Bone marrow (tissue), 2 donors: Measurements from ENCODE around the gene TULP3.
A peak's percentile ranks its signal among the peaks of the same experiment; 100 is the strongest.

ENCODE experiments used
- DNase-seq, 2 donors: peaks; one replicate each; lab custom pipeline; 2025; lab: John Stamatoyannopoulos, UW

Gene TULP3

DNA sequence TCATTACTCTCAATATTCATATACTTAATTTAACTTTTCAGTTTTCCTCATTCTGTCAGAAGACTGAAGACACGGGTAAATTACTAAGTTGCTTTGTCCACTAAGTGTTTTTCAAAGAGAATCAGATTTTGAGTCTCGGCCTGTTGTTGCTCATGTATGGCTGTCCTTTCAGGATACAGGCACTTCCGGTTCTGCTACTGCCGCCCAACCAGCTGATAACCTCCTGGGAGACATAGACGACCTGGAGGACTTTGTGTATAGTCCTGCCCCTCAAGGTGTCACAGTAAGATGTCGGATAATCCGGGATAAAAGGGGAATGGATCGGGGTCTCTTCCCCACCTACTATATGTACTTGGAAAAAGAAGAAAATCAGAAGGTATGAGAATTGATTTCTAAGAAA lies 40.2 kb downstream of the TULP3 start:
- no peak for DNase-seq

DNA sequence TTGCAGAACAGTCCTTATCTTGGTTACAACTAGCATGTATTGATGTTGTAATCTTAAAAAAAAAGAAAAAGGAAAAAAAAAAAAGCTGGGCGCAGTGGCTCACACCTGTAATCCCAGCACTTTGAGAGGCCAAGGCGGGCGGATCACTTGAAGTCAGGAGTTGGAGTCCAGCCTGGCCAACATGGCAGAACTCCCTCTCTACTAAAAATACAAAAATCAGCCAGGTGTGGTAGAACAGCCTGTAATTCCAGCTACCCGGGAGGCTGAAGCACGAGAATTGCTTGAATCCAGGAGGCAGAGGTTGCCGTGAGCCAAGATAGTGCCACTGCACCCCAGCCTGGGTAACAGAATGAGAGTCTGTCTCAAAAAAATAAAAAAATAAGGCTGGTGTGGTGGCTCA lies 42.9 kb downstream of the TULP3 start:
- no peak for DNase-seq

DNA sequence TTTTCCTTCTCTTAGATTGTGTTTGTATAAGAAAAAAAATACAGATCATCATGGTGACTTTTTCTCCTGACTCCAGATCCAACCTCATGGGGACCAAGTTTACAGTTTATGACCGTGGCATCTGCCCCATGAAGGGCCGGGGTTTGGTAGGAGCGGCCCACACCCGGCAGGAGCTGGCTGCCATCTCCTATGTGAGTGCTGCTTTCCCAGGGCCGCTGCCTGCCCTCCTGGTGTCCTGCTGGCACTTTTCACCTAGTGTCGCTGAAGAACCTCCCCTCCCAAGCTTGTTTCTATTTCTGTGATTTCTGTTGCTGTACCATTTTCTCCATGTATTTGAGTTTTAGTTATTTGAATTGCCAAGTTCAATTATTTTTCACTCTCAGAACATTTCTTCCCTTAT lies 43.7 kb downstream of the TULP3 start:
- no peak for DNase-seq

DNA sequence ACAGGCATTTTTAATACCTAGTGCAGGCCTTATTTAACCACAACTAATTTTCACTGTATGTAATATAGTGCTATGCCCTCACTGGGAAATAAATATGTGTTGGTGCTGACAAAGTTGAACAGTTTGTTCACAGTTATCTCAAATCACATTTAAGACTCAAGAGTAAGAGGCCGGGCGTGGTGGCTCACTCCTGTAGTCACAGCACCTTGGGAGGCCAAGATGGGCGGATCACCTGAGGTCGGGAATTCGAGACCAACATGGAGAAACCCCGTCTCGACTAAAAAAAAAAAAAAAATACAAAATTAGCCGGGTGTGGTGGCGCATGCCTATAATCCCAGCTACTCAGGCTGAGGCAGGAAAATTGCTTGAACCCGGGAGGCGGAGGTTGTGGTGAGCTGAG lies 45.6 kb downstream of the TULP3 start:
- DNase-seq = no peak

DNA sequence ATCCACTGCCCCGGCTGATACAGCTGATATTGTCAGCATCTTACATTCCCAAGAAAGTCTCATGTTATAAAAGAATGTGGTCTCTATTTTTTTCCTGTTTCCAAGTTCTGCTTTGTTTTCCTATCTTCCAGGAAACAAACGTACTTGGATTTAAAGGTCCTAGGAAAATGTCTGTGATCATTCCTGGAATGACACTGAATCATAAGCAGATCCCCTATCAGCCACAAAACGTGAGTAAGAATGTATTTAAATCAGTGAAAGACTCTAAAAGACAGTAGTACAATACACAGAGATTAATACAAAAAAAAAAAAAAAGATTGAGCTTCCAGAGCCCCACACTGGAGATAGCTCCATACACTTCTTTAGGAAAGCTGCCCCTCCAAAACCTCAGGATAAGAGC lies 46.8 kb downstream of the TULP3 start:
- no peak for DNase-seq

DNA sequence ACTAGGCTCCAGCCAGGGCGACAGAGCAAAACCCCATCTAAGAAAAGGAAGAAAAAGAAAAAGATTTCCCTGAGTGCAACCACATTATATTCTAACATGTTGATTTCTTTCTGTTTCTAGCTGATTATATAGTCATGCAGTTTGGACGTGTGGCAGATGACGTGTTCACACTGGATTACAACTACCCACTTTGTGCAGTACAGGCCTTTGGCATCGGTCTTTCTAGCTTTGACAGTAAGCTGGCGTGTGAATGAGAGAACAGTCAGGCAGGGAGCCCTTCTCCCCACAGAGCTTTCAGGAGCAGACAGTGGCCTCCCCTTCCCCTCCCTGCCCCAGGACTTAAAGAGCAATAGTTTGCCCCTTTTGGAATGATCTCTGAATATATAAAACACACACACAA lies 48.5 kb downstream of the TULP3 start:
- DNase-seq = no peak

DNA sequence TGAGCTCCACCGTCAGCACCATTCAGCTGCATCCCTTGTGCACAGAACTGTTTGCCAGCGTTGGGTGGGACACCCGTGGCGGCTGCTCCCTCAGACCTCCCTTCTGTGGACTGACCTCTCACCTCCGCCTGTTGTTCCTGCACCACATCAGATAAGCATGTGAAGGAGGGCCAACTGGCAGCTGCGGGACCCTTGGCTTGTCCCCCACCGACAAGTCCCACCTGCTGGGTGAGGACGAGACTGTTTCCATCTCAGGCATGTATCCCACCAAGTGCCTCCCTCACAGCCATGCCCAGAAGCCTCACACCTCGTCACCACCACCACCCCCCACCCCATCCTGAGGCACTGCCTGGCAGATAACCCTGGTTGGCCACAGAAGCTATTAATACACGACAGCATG lies 49.9 kb downstream of the TULP3 start:
- DNase-seq = no peak

DNA sequence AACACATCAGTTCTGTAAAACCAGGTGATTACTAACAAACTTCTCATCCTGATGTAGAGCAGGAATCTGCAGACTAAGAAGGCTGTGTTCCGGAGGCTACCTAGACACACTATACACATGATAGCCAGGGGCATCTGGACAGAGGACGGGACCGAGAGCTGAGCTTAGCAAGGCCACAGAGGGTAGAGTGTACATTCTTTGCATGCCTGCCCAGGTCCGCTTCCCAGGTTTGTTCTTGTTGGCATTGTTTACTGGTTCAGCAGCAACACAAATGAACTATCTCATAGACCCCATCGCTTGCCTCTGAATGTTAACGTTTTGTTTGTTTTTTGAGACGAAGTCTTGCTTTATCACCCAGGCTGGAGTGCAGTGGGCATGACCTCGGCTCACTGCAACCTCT lies 50.8 kb downstream of the TULP3 start:
- no peak for DNase-seq

DNA sequence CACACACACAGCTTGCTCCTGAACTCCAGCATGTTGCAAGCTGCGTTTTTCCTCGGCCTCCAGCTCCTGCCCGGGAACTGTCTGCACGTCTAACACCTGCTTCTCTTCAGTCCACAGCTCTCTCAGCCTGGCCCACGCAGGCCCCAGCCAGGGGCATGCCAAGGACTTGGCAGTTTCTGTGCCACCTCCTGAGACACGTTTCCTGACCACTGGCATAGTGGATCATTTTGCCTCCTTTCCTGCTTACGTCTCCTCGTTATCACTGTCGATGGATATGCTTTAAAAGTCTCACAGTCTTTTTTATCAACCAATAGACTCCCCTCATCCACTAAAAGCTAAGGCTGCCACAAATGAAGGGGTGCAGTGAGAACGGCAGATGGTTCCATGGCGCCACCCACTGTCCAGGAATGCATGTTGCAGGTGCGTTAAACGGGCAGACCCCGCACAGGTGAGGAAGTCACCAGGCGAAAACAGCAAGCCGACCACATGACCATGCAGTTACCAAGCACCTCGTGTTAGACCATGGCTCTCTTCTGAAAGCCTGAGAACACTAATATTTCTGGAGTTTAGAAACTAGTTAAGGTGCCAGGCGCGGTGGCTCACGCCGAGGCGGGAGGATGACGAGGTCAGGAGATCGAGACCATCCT lies 53.8 kb downstream of the TULP3 start:
- DNase-seq = peak in 1 of 2 donors; percentile 1

DNA sequence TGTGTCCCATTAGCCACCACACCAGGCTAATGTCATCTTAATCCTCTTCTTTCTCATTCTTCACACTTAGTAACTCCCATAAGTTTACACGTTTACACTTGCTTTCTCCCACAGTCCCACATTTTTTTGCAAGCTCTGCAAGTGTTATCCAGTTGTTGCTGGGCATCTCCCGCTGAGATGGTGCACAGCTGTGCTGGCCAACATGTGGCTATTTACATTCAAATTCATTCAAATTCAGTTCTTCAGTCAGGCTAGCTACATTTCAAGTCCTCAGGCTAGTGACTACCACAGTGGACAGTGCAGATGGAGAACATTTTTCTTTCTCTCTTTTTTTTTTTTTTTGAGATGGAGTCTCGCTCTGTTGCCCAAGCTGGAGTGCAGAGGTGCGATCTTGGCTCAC lies 58.7 kb downstream of the TULP3 start:
- no peak for DNase-seq

DNA sequence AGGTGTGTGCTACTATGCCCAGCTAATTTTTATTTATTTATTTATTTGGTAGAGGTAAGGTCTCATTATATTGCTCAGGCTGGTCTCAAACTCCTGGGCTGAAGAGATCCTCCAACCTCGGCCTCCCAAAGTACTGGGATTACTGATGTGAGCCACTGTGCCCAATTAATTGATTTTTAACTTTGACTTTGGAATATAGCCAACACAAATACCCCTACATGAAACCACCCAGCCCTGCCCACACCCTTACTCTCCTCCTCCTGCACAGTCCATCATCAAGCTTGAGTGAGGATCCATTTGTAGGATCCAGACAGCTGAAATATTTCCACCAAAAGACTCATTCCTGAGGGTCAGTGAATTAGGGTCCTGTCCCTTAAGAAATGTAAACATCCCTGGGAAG lies 65.2 kb downstream of the TULP3 start:
- DNase-seq = no peak

DNA sequence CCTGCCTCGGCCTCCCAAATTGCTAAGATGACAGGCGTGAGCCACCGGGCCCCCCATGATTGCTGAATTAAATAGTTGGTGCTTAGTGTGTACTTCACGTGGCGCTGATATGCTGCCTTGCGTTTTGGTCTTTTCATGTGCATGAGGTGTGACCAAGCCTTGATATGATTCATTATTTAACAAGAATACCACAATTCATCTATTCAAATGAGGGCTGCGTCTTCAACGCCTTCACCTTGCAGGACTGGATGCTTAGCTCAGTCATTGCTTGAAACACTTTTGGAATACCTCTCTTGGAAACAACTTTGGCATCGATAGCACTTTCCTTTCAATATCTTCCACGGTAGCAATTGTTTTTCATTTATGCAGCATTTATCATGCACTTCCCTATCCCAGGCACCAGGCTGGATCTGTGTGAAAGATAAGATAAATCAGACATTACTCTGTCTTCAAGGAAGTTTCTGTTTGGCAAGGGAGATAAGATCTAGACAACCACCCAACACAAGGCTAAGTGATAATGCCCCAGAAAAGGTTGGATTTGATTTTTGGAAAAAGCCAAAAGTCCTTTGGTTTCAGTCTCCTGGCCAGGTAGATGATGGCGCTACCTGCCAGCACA lies 67.2 kb downstream of the TULP3 start:
- DNase-seq = no peak

DNA sequence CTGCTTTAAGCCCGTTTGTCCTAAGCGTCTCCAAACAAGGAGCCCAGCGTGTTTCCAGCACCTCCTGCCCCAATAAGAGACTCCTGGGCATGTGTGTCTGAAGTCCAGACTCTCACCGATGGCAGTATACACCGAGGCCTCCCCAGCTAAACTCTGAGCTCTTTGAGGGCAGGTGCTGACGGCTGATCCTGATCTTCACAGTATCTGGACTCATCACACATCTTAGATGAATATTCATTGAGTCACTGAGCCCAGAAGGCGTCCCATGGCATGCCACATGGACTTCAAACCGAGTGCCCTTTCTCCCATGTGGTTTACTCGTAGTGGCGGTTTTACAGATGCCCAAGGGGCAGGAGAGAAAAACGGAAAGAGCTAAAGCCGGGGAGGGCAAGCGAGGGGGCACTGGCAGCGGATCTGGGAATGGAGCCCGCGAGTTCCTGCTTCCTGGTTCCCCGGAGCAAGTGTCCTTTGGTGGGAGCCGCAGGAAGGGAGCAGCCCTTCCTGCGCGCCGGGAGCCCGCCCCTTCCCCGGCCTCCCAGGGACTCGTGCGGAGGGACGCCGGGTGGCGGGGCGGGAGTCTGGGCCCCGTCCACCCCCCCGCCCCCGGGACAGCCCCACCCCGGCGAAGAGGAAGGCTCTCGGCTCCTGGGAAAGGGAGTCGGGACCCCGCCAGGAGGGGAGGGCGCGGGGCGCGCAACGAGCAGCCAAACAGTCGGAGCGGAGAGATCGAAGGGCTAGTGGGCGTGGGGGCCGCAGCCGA lies 67.9 kb downstream of the TULP3 start:
- no peak for DNase-seq

DNA sequence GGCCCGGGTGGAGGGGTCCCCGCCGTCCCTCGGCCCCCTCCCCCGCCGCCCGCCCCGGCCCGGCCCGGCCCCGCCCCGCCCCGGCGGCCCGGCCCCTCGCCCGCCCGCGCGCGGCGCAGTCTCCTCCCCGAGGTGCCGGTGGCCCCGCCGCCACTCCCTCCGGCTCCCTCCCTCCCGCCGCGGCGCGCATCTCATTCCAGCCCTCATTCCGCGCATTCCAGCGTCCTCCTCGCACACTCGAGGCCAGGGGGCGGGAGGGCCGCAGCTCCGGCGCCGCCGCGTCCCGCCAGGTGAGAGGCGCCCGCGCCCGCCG lies 68.5 kb downstream of the TULP3 start, which contains the start of gene TEAD4:
TEAD4 (plus strand) TSS at position 206 of the 313 bp plus-strand sequence.
- no peak for DNase-seq

DNA sequence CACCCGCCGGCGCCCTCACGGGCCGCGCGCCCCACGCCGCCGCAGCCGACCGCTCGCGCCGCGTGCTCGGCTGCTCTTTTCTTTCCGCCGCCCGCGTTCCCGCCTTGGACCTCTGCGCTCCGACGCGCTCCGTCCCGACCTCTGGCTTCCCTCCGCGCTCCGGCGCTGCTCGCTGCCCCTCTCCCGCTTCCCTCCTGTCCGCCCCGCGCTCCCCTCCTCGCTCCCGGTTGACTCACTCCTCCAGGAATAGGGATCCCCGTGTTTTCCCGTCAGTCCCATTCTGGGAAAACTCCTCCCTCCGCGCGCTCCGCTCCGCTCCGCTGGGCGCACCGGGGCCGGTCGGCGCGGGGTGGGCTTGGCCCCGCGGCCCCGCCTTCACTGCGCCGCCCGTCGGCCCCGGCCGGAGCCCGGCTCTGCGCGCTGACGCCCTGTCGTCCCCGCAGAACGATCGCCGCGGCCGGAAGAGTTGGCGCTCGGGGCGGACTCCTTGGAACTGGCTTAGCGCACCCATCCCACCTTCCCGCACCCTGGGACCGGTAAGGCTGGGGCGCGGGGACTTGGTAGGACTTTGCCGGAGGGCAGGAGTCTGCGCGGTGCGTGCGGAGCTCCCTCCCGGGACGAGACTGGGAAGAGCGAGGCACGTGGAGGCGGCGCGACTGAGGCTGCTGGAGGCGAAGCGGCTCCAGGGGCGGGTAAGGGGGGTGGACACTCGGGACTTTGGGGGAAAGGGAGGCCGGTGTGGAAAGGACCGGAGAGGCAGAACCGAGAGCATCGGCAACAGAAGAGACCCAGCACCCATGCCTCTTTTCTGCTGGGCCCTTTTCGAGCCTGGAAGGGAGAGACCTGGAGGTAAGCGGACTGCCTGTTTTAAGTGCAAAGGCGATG lies 69.1 kb downstream of the TULP3 start:
- DNase-seq = no peak

DNA sequence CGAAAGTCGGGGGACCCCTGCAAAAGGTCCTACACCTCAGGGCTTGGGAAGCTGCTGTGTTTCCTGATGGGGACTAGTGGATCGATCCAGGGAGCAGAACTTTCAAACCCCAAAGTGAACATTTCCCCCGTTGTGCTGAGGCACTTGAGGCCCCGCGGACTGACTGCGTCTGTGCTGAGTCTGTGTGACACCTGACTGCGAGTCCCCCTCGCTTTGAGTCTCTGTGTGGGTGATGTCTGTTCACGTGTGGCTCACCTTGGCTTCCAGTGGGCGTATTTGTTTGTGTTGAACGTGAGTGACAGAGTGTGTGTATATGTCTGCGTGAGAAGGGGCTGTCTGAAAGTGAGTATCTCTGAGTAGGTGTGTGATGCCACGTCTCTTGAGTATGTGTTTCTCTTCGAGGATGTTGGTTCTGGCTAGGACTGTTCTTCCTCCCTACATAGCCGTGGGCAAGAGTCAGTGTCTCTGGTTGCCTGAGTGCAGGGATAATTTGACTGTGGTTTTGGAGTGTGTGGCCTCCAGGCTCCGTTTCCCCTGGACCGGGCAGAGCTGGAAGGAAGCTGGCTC lies 69.8 kb downstream of the TULP3 start:
- DNase-seq = no peak

DNA sequence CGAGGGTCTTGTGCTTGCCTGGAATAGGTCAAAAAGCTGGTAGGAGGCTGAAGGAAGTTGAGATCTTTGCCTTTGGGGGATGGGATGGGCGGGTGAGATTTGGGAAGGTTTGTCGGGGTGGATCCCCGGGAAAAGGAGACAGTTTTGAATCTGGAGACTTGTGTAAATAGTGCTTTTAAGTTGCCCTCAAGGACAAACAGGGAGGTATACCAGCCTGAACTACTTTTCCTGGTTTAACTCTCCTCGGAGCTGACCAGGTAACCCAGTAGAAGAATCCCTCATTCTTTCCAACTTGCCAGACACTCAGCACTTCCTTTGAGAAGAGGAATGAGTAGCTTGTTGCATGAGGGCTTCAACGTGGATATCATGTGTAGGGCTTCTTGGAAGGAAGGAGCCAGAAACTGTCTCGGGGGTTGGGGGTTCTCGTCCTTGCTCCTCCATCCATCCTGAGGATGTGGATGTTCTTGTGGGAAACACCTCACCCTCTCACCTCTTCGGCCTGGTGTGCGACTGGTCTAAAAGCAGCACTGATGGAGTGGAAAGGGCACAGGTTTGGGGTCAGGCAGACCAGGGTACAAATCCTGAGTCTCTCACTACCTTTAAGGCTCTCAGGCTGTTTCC lies 70.4 kb downstream of the TULP3 start:
- DNase-seq = no peak

DNA sequence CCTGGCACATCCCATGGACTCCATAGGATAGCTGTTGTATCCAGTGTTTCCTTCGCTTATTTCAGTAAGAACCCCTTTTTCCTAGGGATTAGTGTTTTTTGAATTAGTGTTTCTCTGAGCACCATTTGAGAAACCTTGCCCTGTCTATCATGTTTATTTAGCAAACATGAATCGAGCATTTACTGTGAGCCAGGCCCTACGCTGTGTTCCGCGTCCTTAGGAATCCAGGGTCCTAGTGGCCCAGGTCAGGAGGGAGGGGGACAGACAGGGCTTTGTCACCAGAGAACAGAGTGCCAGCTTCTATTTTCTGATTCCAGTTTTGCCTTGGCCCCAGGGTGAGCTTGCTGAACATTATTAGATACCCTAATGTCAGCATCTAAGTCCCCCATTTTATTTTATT lies 71.0 kb downstream of the TULP3 start:
- DNase-seq = no peak

DNA sequence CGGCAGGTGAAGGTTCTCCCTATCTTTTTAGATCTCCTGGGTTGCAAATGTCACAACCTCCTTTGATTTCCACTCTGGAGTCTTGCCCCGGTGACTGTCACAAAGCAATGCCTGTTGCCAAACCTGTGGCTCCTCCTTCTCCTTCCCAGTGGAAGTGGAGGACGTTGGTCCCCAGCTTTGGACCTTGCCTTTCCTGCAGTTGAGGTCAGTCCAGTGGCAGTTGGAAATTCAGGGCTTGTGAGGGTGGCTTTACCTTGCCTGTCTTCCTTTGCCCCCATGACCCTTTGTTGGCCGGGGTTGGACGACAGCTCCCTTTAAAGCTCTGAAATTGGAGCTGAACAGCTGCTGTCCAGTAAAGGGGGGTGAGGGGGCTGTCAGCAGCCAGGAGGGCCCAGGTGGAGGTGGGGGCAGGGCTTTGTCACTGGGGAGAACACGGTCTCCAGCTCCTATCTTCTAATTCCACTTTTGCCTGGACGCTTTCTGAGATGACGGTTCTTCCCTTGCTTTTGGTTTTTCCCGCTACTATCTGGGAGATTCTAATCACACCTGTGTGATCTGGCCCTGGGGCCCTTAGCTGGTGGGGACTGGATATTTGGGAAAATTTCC lies 72.6 kb downstream of the TULP3 start:
- DNase-seq = no peak

DNA sequence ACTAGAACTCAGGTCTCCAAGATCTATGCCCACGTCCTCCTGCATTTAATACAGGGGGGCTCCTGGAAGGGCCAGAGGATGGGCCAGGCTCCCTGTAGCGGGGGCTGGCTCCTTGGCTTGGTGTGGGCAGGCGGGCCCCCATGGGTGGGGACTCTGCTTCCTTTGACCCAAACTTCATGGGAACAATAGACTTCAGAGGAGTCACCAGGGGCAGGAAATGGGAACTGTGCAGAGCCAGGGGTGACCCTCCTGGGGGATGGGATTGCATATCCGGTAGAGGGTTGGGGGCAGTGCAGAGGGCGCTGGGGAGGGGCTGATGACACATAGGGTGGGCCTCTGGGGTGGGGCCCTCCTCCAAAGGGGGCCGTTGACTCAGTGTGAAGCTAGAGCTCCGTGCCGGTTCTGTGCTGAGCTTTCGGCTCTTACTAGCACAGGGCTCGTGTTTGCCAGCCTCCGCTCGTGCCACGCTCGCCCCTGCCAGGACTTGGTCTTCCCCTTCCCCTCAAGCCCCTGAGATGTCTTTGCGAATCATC lies 73.1 kb downstream of the TULP3 start:
- DNase-seq = no peak

DNA sequence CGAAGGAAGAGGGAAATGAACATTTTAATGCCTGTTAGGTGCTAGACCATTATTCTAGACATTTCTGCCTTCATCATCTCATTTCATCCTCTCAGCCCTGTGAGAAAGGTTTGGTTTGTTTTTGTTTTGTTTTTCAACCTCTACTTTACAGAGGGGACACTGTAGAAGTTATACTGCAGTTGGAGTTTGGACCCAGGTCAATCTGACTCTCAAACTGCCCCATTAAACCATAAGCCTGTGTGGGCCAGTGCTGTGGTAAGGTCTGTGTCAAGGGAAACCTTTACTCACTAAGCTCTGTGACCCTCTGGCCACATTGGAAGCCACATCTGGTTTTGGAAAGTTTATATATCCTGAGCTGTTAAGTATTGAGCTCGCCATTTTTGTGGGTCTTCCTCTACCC lies 77.0 kb downstream of the TULP3 start:
- DNase-seq = no peak
